ENCODE measurements around the gene FOXP3. TPM values are rescaled to one million over a fixed set of nuclear protein-coding genes. Genes with fewer than 3 reads are reported as not detected.

The FOXP3 gene
- total RNA-seq, 1 donor from 2014 or later, result 0.71 TPM

- TF ChIP-seq CTCF (IDR thresholded peaks at IDR 0.05; ENCODE audit: insufficient read depth, low read length, poor library complexity, severe bottlenecking), result no peak
- DNase-seq (ENCODE audit: low read depth), result no peak
- H3K4me3 ChIP-seq (ENCODE audit: low read depth, low read length), result no peak overlapping the region
- H3K36me3 ChIP-seq (ENCODE audit: control insufficient read depth, insufficient read depth, low read length), result no peaks in the 10 kb centered on the region
- no peaks in the 10 kb centered on the region for H3K27me3 ChIP-seq (ENCODE audit: control insufficient read depth, insufficient read depth, low read length)
Measured at GRCh38 chrX:49250066-49250465, 14.4 kb downstream of the FOXP3 start.

GRCh38 chrX:49249616-49250015 is 14.9 kb downstream of the FOXP3 start:
- Histone ChIP-seq H3K4me3 (ENCODE audit: low read depth, low read length) (no peak overlapping the region), H3K27me3 (ENCODE audit: control insufficient read depth, insufficient read depth, low read length) (no peaks in the 10 kb centered on the region), H3K36me3 (ENCODE audit: control insufficient read depth, insufficient read depth, low read length) (no peaks in the 10 kb centered on the region)
- no peak for DNase-seq (ENCODE audit: low read depth)
- TF ChIP-seq CTCF (IDR thresholded peaks at IDR 0.05; ENCODE audit: insufficient read depth, low read length, poor library complexity, severe bottlenecking), result no peak

GRCh38 chrX:49249071-49249470 is 15.4 kb downstream of the FOXP3 start:
- Histone ChIP-seq H3K36me3 (ENCODE audit: control insufficient read depth, insufficient read depth, low read length) (no peaks in the 10 kb centered on the region), H3K4me3 (ENCODE audit: low read depth, low read length) (no peak overlapping the region), H3K27me3 (ENCODE audit: control insufficient read depth, insufficient read depth, low read length) (no peaks in the 10 kb centered on the region)
- TF ChIP-seq CTCF (IDR thresholded peaks at IDR 0.05; ENCODE audit: insufficient read depth, low read length, poor library complexity, severe bottlenecking), result no peak
- DNase-seq (ENCODE audit: low read depth), result no peak

GRCh38 chrX:49247916-49248811 is 16.3 kb downstream of the FOXP3 start:
- H3K4me3 ChIP-seq (ENCODE audit: low read depth, low read length), result no peak overlapping the region
- no peak for DNase-seq (ENCODE audit: low read depth)
- no peak for TF ChIP-seq CTCF (IDR thresholded peaks at IDR 0.05; ENCODE audit: insufficient read depth, low read length, poor library complexity, severe bottlenecking)
- H3K36me3 ChIP-seq (ENCODE audit: control insufficient read depth, insufficient read depth, low read length), result no peaks in the 10 kb centered on the region
- H3K27me3 ChIP-seq (ENCODE audit: control insufficient read depth, insufficient read depth, low read length), result no peaks in the 10 kb centered on the region

GRCh38 chrX:49247346-49247745 is 17.2 kb downstream of the FOXP3 start:
- Histone ChIP-seq H3K4me3 (ENCODE audit: low read depth, low read length) (no peak overlapping the region), H3K27me3 (ENCODE audit: control insufficient read depth, insufficient read depth, low read length) (no peaks in the 10 kb centered on the region), H3K36me3 (ENCODE audit: control insufficient read depth, insufficient read depth, low read length) (no peaks in the 10 kb centered on the region)
- DNase-seq (ENCODE audit: low read depth), result no peak
- no peak for TF ChIP-seq CTCF (IDR thresholded peaks at IDR 0.05; ENCODE audit: insufficient read depth, low read length, poor library complexity, severe bottlenecking)

- Histone ChIP-seq H3K27me3 (ENCODE audit: control insufficient read depth, insufficient read depth, low read length) (no peaks in the 10 kb centered on the region), H3K36me3 (ENCODE audit: control insufficient read depth, insufficient read depth, low read length) (no peaks in the 10 kb centered on the region), H3K4me3 (ENCODE audit: low read depth, low read length) (no peak overlapping the region)
- TF ChIP-seq CTCF (IDR thresholded peaks at IDR 0.05; ENCODE audit: insufficient read depth, low read length, poor library complexity, severe bottlenecking), result no peak
- no peak for DNase-seq (ENCODE audit: low read depth)
Measured at GRCh38 chrX:49246541-49246940, 18.0 kb downstream of the FOXP3 start.
